CD4-positive, alpha-beta T cell treated with Interleukin-2 at 100 ng/mL for 4 hours (primary cell): Measurements from ENCODE around the gene FBLN2.

ENCODE experiments used
- DNase-seq: peaks from one replicate; pipeline ENCODE4 v3.0.0-alpha.2; 2020; ENCODE audit warnings: low spot score

Gene FBLN2

GRCh38 chr3:13624021-13624420 lies 75.1 kb downstream of the FBLN2 start:
- DNase-seq = no peak

- DNase-seq = no peak
Observed at GRCh38 chr3:13624671-13625125, 75.8 kb downstream of the FBLN2 start.

- DNase-seq = no peak
Observed at GRCh38 chr3:13626396-13626795, 77.5 kb downstream of the FBLN2 start.

- no peak for DNase-seq
Observed at GRCh38 chr3:13626915-13627460, 78.1 kb downstream of the FBLN2 start.

- no peak for DNase-seq
Observed at GRCh38 chr3:13627681-13628080, 78.8 kb downstream of the FBLN2 start.

GRCh38 chr3:13628432-13628831 lies 79.5 kb downstream of the FBLN2 start:
- no peak for DNase-seq

GRCh38 chr3:13628841-13629551 lies 80.1 kb downstream of the FBLN2 start:
- DNase-seq = no peak

GRCh38 chr3:13629644-13630043 lies 80.7 kb downstream of the FBLN2 start:
- no peak for DNase-seq

GRCh38 chr3:13631256-13631655 lies 82.3 kb downstream of the FBLN2 start:
- DNase-seq = no peak

- DNase-seq = no peak
Observed at GRCh38 chr3:13633176-13633575, 84.3 kb downstream of the FBLN2 start.

- no peak for DNase-seq
Observed at GRCh38 chr3:13634151-13634550, 85.2 kb downstream of the FBLN2 start.

- no peak for DNase-seq
Observed at GRCh38 chr3:13634615-13635014, 85.7 kb downstream of the FBLN2 start.

GRCh38 chr3:13636186-13636585 lies 87.3 kb downstream of the FBLN2 start:
- no peak for DNase-seq

- DNase-seq = no peak
Observed at GRCh38 chr3:13636874-13637273, 87.9 kb downstream of the FBLN2 start.

- no peak for DNase-seq
Observed at GRCh38 chr3:13637311-13637891, 88.5 kb downstream of the FBLN2 start.

- DNase-seq = no peak
Observed at GRCh38 chr3:13637953-13638352, 89.0 kb downstream of the FBLN2 start.

- no peak for DNase-seq
Observed at GRCh38 chr3:13638927-13639326, 90.0 kb downstream of the FBLN2 start.

- DNase-seq = no peak
Observed at GRCh38 chr3:13642597-13642996, 93.7 kb downstream of the FBLN2 start.

- DNase-seq = no peak
Observed at GRCh38 chr3:13644341-13645117, 95.6 kb downstream of the FBLN2 start.

- DNase-seq = no peak
Observed at GRCh38 chr3:13645801-13646637, 97.1 kb downstream of the FBLN2 start.

- peak; percentile 13 for DNase-seq
Observed at GRCh38 chr3:13647298-13648059, 98.6 kb downstream of the FBLN2 start.
